GM19043 (cell line): ENCODE measurements around the gene IL10RA.
"Not testable (repeated sequence)": the region's sequence is repeated elsewhere in the genome, so short reads cannot be mapped to it uniquely, and the experiment has no call there.

Experiments used
- ATAC-seq: cut with Tn5 transposase; IDR thresholded peaks from one replicate; pipeline ENCODE4 v1.9.1; 2021; ENCODE audit warnings: low read depth; ENCODE audit not compliant: unreplicated experiment

The IL10RA gene

GRCh38 chr11:117960406-117960805 is 25.8 kb upstream of the IL10RA start:
- no peak for ATAC-seq

- ATAC-seq, result no peak
Measured at GRCh38 chr11:117961896-117962295, 24.3 kb upstream of the IL10RA start.

GRCh38 chr11:117962826-117963225 is 23.4 kb upstream of the IL10RA start:
- no peak for ATAC-seq

GRCh38 chr11:117966908-117967307 is 19.3 kb upstream of the IL10RA start:
- ATAC-seq, result no peak

- no peak for ATAC-seq
Measured at GRCh38 chr11:117969160-117969991, 16.8 kb upstream of the IL10RA start.

- ATAC-seq, result no peak
Measured at GRCh38 chr11:117970400-117971024, 15.7 kb upstream of the IL10RA start.

GRCh38 chr11:117972044-117972443 is 14.2 kb upstream of the IL10RA start:
- no peak for ATAC-seq

- ATAC-seq, result no peak
Measured at GRCh38 chr11:117972629-117973502, 13.3 kb upstream of the IL10RA start.

- ATAC-seq, result no peak
Measured at GRCh38 chr11:117973503-117973860, 12.7 kb upstream of the IL10RA start.

GRCh38 chr11:117976445-117976844 is 9.7 kb upstream of the IL10RA start:
- no peak for ATAC-seq

GRCh38 chr11:117977029-117977428 is 9.2 kb upstream of the IL10RA start:
- ATAC-seq, result no peak

- ATAC-seq, result not testable (repeated sequence)
Measured at GRCh38 chr11:117977612-117978264, 8.5 kb upstream of the IL10RA start.

GRCh38 chr11:117978291-117978910 is 7.8 kb upstream of the IL10RA start:
- ATAC-seq, result not testable (repeated sequence)

- no peak for ATAC-seq
Measured at GRCh38 chr11:117978991-117979390, 7.2 kb upstream of the IL10RA start.

GRCh38 chr11:117979481-117980211 is 6.5 kb upstream of the IL10RA start:
- ATAC-seq, result no peak

- ATAC-seq, result no peak
Measured at GRCh38 chr11:117980280-117980679, 5.9 kb upstream of the IL10RA start.

- ATAC-seq, result no peak
Measured at GRCh38 chr11:117980720-117981119, 5.5 kb upstream of the IL10RA start.

- no peak for ATAC-seq
Measured at GRCh38 chr11:117983163-117983475, 3.1 kb upstream of the IL10RA start.

- ATAC-seq, result no peak
Measured at GRCh38 chr11:117984476-117984875, 1.7 kb upstream of the IL10RA start.
